RWPE1 (cell line): ENCODE results near the gene SEMA6A.

ENCODE experiments used
- CTCF ChIA-PET: fragments of 350-600 bp; sonication (Branson Sonifier 250); formaldehyde crosslinking; extraction: SDS; loops from one replicate; lab custom pipeline; 2021; lab: Yijun Ruan, JAX
- POLR2A ChIA-PET: fragments of 400-600 bp; formaldehyde crosslinking; extraction: SDS; loops from one replicate; lab custom pipeline; 2020; ENCODE audit warnings: antibody characterized with exemption; ENCODE audit not compliant: low non-redundant PET; lab: Yijun Ruan, JAX
- DNase-seq: peaks from one replicate; pipeline ENCODE4 v3.0.0; 2012; ENCODE audit warnings: low spot score
- H3K27ac ChIP-seq: fragments of 450-650 bp; 2 replicates; pipeline ENCODE4 v1.5.1; 2017
- CTCF ChIP-seq: fragments of 450-650 bp; conservative IDR thresholded peaks from 2 replicates; pipeline ENCODE4 v1.5.1; 2017; ENCODE audit warnings: low read depth, mild to moderate bottlenecking

Gene SEMA6A

DNA sequence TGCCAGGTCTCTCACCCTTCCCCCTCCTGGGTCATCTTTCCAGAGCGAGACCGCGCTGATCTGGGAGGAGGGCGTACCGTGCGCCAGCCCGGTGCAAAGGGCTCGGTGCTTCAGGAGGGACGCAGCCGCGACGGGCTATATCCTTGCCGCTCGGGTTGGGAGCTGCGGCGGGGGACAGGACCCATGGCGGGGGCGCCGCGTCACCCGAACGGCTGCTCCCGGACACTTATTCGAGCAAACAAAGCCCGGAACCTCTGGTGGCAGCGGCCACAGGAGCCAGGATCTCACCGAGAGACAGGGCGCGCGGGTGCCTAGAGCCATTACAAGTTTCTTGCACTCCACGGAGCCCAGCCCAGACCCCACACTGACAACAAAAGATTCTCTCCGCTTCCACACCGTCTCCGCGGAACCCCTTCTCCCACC lies 1.3 kb downstream of the SEMA6A start:
- no peak for TF ChIP-seq CTCF
- DNase-seq = no peak
- CTCF ChIA-PET = interaction anchor here (0.6 to 0.9 kb wide), 2 partner anchors 9 to 436 kb away, joined by 3 to 5 read pairs; no protein-coding TSS in a partner anchor
- POLR2A ChIA-PET = no interaction called here
- no peak overlapping the region for H3K27ac ChIP-seq

DNA sequence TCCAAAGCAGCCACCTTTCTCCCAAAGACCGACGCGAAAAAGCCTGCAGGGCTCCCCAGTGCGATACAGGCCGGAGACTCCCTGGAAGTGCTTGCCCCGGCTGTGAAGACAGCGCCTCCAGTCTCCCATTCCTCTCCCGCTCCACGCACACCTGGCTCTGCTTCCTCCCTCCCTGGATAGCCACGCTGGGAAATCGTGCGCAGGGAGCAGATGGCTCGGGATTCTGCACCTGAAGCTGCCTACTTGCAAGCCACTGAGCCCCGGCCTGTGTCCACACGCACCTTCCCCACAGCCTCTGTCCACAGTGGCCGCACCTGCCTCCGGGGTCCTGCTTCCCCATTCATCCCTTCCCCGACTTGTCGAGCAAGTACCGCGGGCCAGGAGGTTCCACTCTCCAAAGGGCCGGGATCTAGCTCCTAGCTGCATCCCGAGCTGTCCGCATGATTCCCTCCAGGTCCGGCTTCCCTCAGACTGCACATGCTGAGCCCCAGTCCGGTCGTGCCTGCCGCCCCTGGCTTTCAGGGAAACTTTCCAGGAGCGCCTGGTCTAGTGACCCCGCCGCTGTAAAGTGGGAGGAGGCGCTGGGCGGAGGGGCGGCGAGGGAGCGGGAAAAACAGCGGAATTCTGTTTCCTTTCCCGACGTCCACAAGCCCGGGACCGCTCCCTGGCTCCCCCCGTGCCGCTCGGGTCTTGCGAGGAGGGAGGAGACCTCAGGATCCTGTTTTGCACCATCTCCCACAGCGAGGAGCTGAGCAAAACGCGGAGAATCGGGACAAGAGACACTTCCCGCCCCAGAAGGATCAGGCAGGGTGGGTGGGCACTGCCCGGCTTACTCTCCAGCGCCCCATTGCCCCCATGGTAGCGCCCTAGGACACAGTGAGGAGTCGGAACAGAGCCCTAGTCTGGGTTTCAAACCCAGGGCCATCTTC lies 2.0 kb downstream of the SEMA6A start:
- no peak overlapping the region for H3K27ac ChIP-seq
- ChIA-PET CTCF (interaction anchor here (0.6 kb wide), 1 partner anchor 1076 kb away, joined by 5 read pairs; no protein-coding TSS in a partner anchor), POLR2A (no interaction called here)
- no peak for DNase-seq
- TF ChIP-seq CTCF = no peak

- no peak overlapping the region for H3K27ac ChIP-seq
- CTCF ChIA-PET = no interaction called here
- DNase-seq = no peak
- POLR2A ChIA-PET = no interaction called here
- no peak for TF ChIP-seq CTCF
These were observed 2.9 kb downstream of the SEMA6A start for GRCh38 chr5:116571568-116572349.

GRCh38 chr5:116569999-116570398 lies 4.6 kb downstream of the SEMA6A start:
- no peak for DNase-seq
- ChIA-PET CTCF (interaction anchor here (0.5 to 0.6 kb wide), 3 partner anchors 45 to 890 kb away, joined by 4 to 7 read pairs (median 5); no protein-coding TSS in a partner anchor), POLR2A (no interaction called here)
- H3K27ac ChIP-seq = no peak overlapping the region
- no peak for TF ChIP-seq CTCF

DNA sequence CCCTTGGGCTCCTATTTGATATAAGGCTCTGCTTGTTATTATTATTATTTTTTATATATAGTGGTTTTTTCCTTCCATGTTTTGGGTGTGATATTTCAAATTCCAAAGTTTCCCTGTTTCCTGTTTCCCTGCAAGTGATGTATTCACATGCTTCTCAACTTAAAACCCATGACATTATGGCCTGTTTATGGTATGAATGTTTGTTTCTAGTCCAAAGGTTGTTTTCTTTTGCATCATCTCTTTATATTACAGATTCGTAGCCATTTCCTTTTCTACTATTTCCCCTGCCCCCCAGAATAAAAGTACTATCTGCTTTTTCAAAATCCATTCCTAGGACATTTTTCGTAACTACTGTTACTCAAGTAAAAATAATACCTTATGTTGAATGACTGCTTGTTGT lies 7.5 kb downstream of the SEMA6A start:
- no peak for DNase-seq
- ChIA-PET POLR2A (no interaction called here), CTCF (no interaction called here)
- no peak overlapping the region for H3K27ac ChIP-seq
- TF ChIP-seq CTCF = no peak

- TF ChIP-seq CTCF = no peak
- no peak overlapping the region for H3K27ac ChIP-seq
- ChIA-PET CTCF (no interaction called here), POLR2A (no interaction called here)
- no peak for DNase-seq
These were observed 8.4 kb downstream of the SEMA6A start for GRCh38 chr5:116566251-116566650.
